H1 (cell line): ENCODE measurements around the gene TBC1D2. TPM values are rescaled to one million over a fixed set of nuclear protein-coding genes. Genes with fewer than 3 reads are reported as not detected.

Experiments
- CTCF ChIA-PET: fragments of 300-600 bp; sonication (Branson Sonifier 250); formaldehyde crosslinking; loops from one replicate; lab custom pipeline; 2021; ENCODE audit not compliant: partially characterized antibody; lab: Charles Lee
- POLR2A ChIA-PET: fragments of 300-600 bp; sonication (Branson Sonifier 250); formaldehyde crosslinking; loops from one replicate; lab custom pipeline; 2021; ENCODE audit warnings: inconsistent platforms; ENCODE audit not compliant: partially characterized antibody; lab: Charles Lee
- DNase-seq, 2 experiments: peaks; one replicate each; pipeline versions ENCODE4 v3.0.0 to v3.0.0-alpha.2; 2010 to 2022; ENCODE audit warnings: low spot score in 2 of 2, low read depth in 1 of 2, mixed read lengths in 1 of 2
- FAIRE-seq: peaks from 2 replicates; lab custom pipeline; 2011; peaks lifted over from hg19 to GRCh38; lab: Jason Lieb, UNC
- H2AFZ ChIP-seq: 2 replicates; pipeline ENCODE4 v1.8.1; 2012; ENCODE audit warnings: low read length, inconsistent platforms
- H2AK5ac ChIP-seq: 2 replicates; pipeline ENCODE4 v1.6.1; 2013; ENCODE audit warnings: low read depth, low read length
- H2BK120ac ChIP-seq: replicated peaks from 2 replicates; pipeline ENCODE3; 2013; ENCODE audit warnings: low read depth, low read length, inconsistent platforms
- H2BK12ac ChIP-seq: 2 replicates; pipeline ENCODE4 v1.6.1; 2013; ENCODE audit warnings: low read depth, low read length
- H2BK15ac ChIP-seq: 2 replicates; pipeline ENCODE4 v1.6.1; 2013; ENCODE audit warnings: low read length
- H2BK20ac ChIP-seq: 2 replicates; pipeline ENCODE4 v1.6.1; 2013; ENCODE audit warnings: low read length
- H2BK5ac ChIP-seq: 2 replicates; pipeline ENCODE4 v1.6.1; 2013; ENCODE audit warnings: low read depth, low read length
- H3K14ac ChIP-seq: 2 replicates; pipeline ENCODE4 v1.6.1; 2013; ENCODE audit warnings: inconsistent platforms; ENCODE audit not compliant: insufficient read length
- H3K18ac ChIP-seq: 2 replicates; pipeline ENCODE4 v1.6.1; 2013; ENCODE audit warnings: low read length; ENCODE audit errors: extremely low read depth
- H3K23ac ChIP-seq: 2 replicates; pipeline ENCODE4 v1.6.1; 2013; ENCODE audit warnings: inconsistent platforms; ENCODE audit not compliant: insufficient read length
- H3K23me2 ChIP-seq: 2 replicates; pipeline ENCODE4 v1.6.1; 2013; ENCODE audit warnings: low read depth, low read length
- H3K27ac ChIP-seq: 2 replicates; pipeline ENCODE4 v1.6.1; 2011; ENCODE audit warnings: low read depth, low read length, inconsistent platforms
- H3K27me3 ChIP-seq, 4 experiments: replicated peaks in 1 of 4; 1 replicate in 1 of 4; 2 replicates in 3 of 4; pipeline versions ENCODE4 v1.6.1 to v1.8.1; 2011 to 2013; ENCODE audit warnings: low read length in 3 of 4, mild to moderate bottlenecking in 3 of 4, inconsistent platforms in 2 of 4, mixed read lengths in 2 of 4, moderate library complexity in 1 of 4; ENCODE audit not compliant: control insufficient read depth in 3 of 4, insufficient read depth in 3 of 4; ENCODE audit errors: extremely low read depth in 1 of 4
- H3K36me3 ChIP-seq, 4 experiments: 2 replicates each; pipeline versions ENCODE4 v1.6.1 to v1.8.1; 2011 to 2013; ENCODE audit warnings: mild to moderate bottlenecking in 4 of 4, low read length in 3 of 4, moderate library complexity in 2 of 4, control low read depth in 1 of 4, inconsistent platforms in 1 of 4; ENCODE audit not compliant: insufficient read depth in 4 of 4, control insufficient read depth in 2 of 4
- H3K4ac ChIP-seq: replicated peaks from 2 replicates; pipeline ENCODE3; 2013; ENCODE audit warnings: low read length, low read depth, mixed read lengths, inconsistent platforms; ENCODE audit not compliant: insufficient read length
- H3K4me1 ChIP-seq, 4 experiments: replicated peaks in 1 of 4; 1 replicate in 1 of 4; 2 replicates in 3 of 4; pipeline versions ENCODE4 v1.6.1 to v1.8.1; 2011 to 2013; ENCODE audit warnings: low read length in 3 of 4, inconsistent platforms in 2 of 4, mixed read lengths in 1 of 4; ENCODE audit not compliant: insufficient read depth in 4 of 4, control insufficient read depth in 3 of 4
- H3K4me2 ChIP-seq, 2 experiments: 2 replicates each; pipeline versions ENCODE4 v1.6.1 to v1.8.1; 2011 to 2013; ENCODE audit warnings: low read depth in 2 of 2, low read length in 2 of 2, control low read depth in 1 of 2, inconsistent platforms in 1 of 2, mild to moderate bottlenecking in 1 of 2; ENCODE audit not compliant: insufficient read depth in 1 of 2
- H3K4me3 ChIP-seq, 4 experiments: fragments of 200-600, 300-600 bp in 1 of 4; sonication (generic), shearing (Covaris generic), sonication (Bioruptor Twin) in 1 of 4; 2 replicates each; pipeline versions ENCODE4 v1.5.1 to v1.8.1; 2011 to 2016; ENCODE audit warnings: low read length in 4 of 4, low read depth in 3 of 4, control low read depth in 2 of 4, inconsistent platforms in 2 of 4, mild to moderate bottlenecking in 2 of 4, mixed read lengths in 1 of 4, moderate library complexity in 1 of 4; ENCODE audit not compliant: insufficient read depth in 2 of 4; ENCODE audit errors: extremely low read depth in 1 of 4
- H3K56ac ChIP-seq: replicated peaks from 2 replicates; pipeline ENCODE3; 2013; ENCODE audit warnings: low read depth, mild to moderate bottlenecking, mixed read lengths, low read length, inconsistent platforms; ENCODE audit not compliant: insufficient read length
- H3K79me1 ChIP-seq: 2 replicates; pipeline ENCODE4 v1.6.1; 2013; ENCODE audit warnings: low read depth, low read length, control low read depth
- H3K79me2 ChIP-seq, 2 experiments: 2 replicates each; pipeline versions ENCODE4 v1.6.1 to v1.8.1; 2012 to 2013; ENCODE audit warnings: low read length in 2 of 2, mild to moderate bottlenecking in 2 of 2, inconsistent platforms in 1 of 2; ENCODE audit not compliant: insufficient read depth in 2 of 2, control insufficient read depth in 1 of 2
- H3K9ac ChIP-seq, 4 experiments: replicated peaks in 1 of 4; 1 replicate in 1 of 4; 2 replicates in 3 of 4; pipeline versions ENCODE4 v1.6.1 to v1.8.1; 2011 to 2013; ENCODE audit warnings: low read depth in 3 of 4, low read length in 3 of 4, control low read depth in 2 of 4, mild to moderate bottlenecking in 2 of 4, moderate library complexity in 2 of 4, inconsistent platforms in 1 of 4; ENCODE audit errors: extremely low read depth in 1 of 4
- H3K9me3 ChIP-seq, 2 experiments: 2 replicates each; pipeline versions ENCODE4 v1.6.1 to v1.8.1; 2012 to 2013; ENCODE audit warnings: mild to moderate bottlenecking in 2 of 2, moderate library complexity in 2 of 2, control low read depth in 1 of 2, inconsistent platforms in 1 of 2, low read depth in 1 of 2, low read length in 1 of 2, mixed read lengths in 1 of 2; ENCODE audit not compliant: insufficient read depth in 2 of 2
- H4K20me1 ChIP-seq, 2 experiments: replicated peaks in 1 of 2; 2 replicates each; pipeline versions ENCODE3 to v1.8.1; 2011 to 2013; ENCODE audit warnings: inconsistent platforms in 2 of 2, low read length in 2 of 2, mild to moderate bottlenecking in 1 of 2; ENCODE audit not compliant: insufficient read depth in 2 of 2, control insufficient read depth in 1 of 2
- H4K5ac ChIP-seq: 2 replicates; pipeline ENCODE4 v1.6.1; 2013; ENCODE audit warnings: low read length, low read depth, mixed read lengths, inconsistent platforms; ENCODE audit not compliant: insufficient read length
- H4K8ac ChIP-seq: 2 replicates; pipeline ENCODE4 v1.8.0; 2013; ENCODE audit warnings: mild to moderate bottlenecking, moderate library complexity, low read length, inconsistent platforms; ENCODE audit not compliant: insufficient read depth; ENCODE audit errors: extremely low read depth
- H4K91ac ChIP-seq: replicated peaks from 2 replicates; pipeline ENCODE3; 2013; ENCODE audit warnings: low read length, mixed read lengths, inconsistent platforms; ENCODE audit not compliant: insufficient read length
- GTF2F1 ChIP-seq: IDR thresholded peaks from 2 replicates; pipeline ENCODE4 v1.6.1; 2012; ENCODE audit warnings: low read depth, low read length, improper control_type of control experiment, borderline replicate concordance
- RBBP5 ChIP-seq: IDR thresholded peaks from 2 replicates; pipeline ENCODE4 v1.7.1; 2012; ENCODE audit warnings: low read depth, mild to moderate bottlenecking, inconsistent platforms, low read length, moderate library complexity, borderline replicate concordance
- SUZ12 ChIP-seq: fragments of 200-600 bp; sonication (generic); IDR thresholded peaks from 2 replicates; pipeline ENCODE4 v1.6.1; 2012; ENCODE audit warnings: mild to moderate bottlenecking, inconsistent platforms, low read length, moderate library complexity, mixed read lengths
- WGBS, 2 experiments: shearing (Covaris generic) in 1 of 2; methylation state at CpG; one replicate each; pipeline versions ENCODE4 v1.1.6 to v1.1.7; 2013 to 2015; ENCODE audit warnings: low lambda C conversion rate in 2 of 2, mixed read lengths in 2 of 2, inconsistent platforms in 1 of 2, low coverage in 1 of 2, missing lambda C conversion rate in 1 of 2; ENCODE audit not compliant: insufficient replicate concordance in 2 of 2, insufficient coverage in 1 of 2, insufficient read length in 1 of 2; ENCODE audit errors: extremely low coverage in 1 of 2, missing lambda C conversion rate in 1 of 2; 5-methylcytosine and 5-hydroxymethylcytosine counted together
- polyA plus RNA-seq, 7 experiments: library from polyadenylated mRNA; depleted of rRNA in 3 of 7; stranded (reverse) in 5 of 7; unstranded in 2 of 7; fragments of >200 nt in 5 of 7; fragments of 200-250 nt in 2 of 7; gene quantifications; 1 replicate in 5 of 7; 2 replicates in 1 of 7; 4 replicates in 1 of 7; pipeline versions ENCODE4 v1.2.1 to v1.2.3, GENCODE V29; 2011 to 2013; ENCODE audit warnings: missing spikeins in 2 of 7, mixed read lengths in 2 of 7
- total RNA-seq: library from RNA; stranded (reverse); fragmentation: NEBNext Ultra II Directional; extraction: Animal tissue kit (Norgen Biotek cat#: 25700); gene quantifications from 2 replicates; pipeline ENCODE4 v1.2.1, GENCODE V29; 2021

The TBC1D2 gene
- total and polyA plus RNA-seq, 2 of the 8 experiments (the other 6 are each of a cell fraction or from before 2014, with no cell fraction given): 7.4 TPM

GRCh38 chr9:98231770-98232478, 23.5 kb downstream of the TBC1D2 start:
- Histone ChIP-seq H4K5ac (no peak overlapping the region), H3K18ac (no peak overlapping the region), H3K27me3 (no peaks in the 10 kb centered on the region), H2BK15ac (no peak overlapping the region), H2BK20ac (no peak overlapping the region), H2BK5ac (no peak overlapping the region), H3K36me3 (peaks cover 2 to 18% (median 3%) of the 10 kb centered on the region in 4 experiments; a peak in 4 of 8 replicates), H3K9me3 (no peaks in the 10 kb centered on the region), H2AFZ (no peak overlapping the region), H4K8ac (no peak overlapping the region), H3K23ac (no peak overlapping the region), H3K9ac (no peak overlapping the region), H3K23me2 (no peaks in the 10 kb centered on the region), H3K79me1 (no peaks in the 10 kb centered on the region), H3K4me3 (no peak overlapping the region), H2AK5ac (no peak overlapping the region), H4K91ac (no peak overlapping the region), H2BK12ac (no peak overlapping the region), H4K20me1 (no peaks in the 10 kb centered on the region), H3K27ac (no peak overlapping the region), H3K4ac (no peak overlapping the region), H3K14ac (no peak overlapping the region), H3K79me2 (no peaks in the 10 kb centered on the region), H3K56ac (no peak overlapping the region), H2BK120ac (no peak overlapping the region), H3K4me1 (no peaks in the 10 kb centered on the region), H3K4me2 (no peak overlapping the region)
- FAIRE-seq (no peak), DNase-seq (no peak)
- TF ChIP-seq RBBP5 (no peak), GTF2F1 (no peak), SUZ12 (no peak)
- ChIA-PET POLR2A (no interaction called here), CTCF (interaction anchor here (1.4 to 6.3 kb wide), 6 partner anchors 9 to 26 kb away, joined by 3 to 45 read pairs (median 10); no protein-coding TSS in a partner anchor)
- WGBS, 2 experiments: 93% methylated on average over 6 of the region's 6 CpGs; no CpG with 5 or more reads in 1 of the 2 experiments
